ENCODE data around the gene MRPL27.
"Not testable (repeated sequence)": the region's sequence is repeated elsewhere in the genome, so short reads cannot be mapped to it uniquely, and the experiment has no call there.

MRPL27 gene

GRCh38 chr17:50350733-50351132 is 22.3 kb downstream of the MRPL27 start:
- Mint-ChIP-seq H3K27me3 (ENCODE audit: low read depth) (no peaks in the 10 kb centered on the region), H3K36me3 (ENCODE audit: low read depth) (peaks cover 16% of the 10 kb centered on the region), H3K9me3 (no peaks in the 10 kb centered on the region), H3K27ac (peak overlapping the region; percentile 52), H3K4me3 (no peak overlapping the region), H3K4me1 (ENCODE audit: low read depth) (peaks cover 19% of the 10 kb centered on the region)
- no peak for DNase-seq (ENCODE audit: low spot score)

- Mint-ChIP-seq H3K4me1 (ENCODE audit: low read depth) (peaks cover 29% of the 10 kb centered on the region), H3K9me3 (no peaks in the 10 kb centered on the region), H3K27me3 (ENCODE audit: low read depth) (no peaks in the 10 kb centered on the region), H3K4me3 (peak overlapping the region; percentile 13), H3K27ac (peak overlapping the region; percentile 42), H3K36me3 (ENCODE audit: low read depth) (peaks cover 7% of the 10 kb centered on the region)
- no peak for DNase-seq (ENCODE audit: low spot score)
Observed at GRCh38 chr17:50349243-50349600, 23.8 kb downstream of the MRPL27 start.

- Mint-ChIP-seq H3K27me3 (ENCODE audit: low read depth) (no peaks in the 10 kb centered on the region), H3K27ac (peak overlapping the region; percentile 71), H3K4me1 (ENCODE audit: low read depth) (peaks cover 29% of the 10 kb centered on the region), H3K4me3 (peak overlapping the region; percentile 91), H3K9me3 (no peaks in the 10 kb centered on the region), H3K36me3 (ENCODE audit: low read depth) (peaks cover 5% of the 10 kb centered on the region)
- no peak for DNase-seq (ENCODE audit: low spot score)
Observed at GRCh38 chr17:50348522-50349242, 24.3 kb downstream of the MRPL27 start.

DNA sequence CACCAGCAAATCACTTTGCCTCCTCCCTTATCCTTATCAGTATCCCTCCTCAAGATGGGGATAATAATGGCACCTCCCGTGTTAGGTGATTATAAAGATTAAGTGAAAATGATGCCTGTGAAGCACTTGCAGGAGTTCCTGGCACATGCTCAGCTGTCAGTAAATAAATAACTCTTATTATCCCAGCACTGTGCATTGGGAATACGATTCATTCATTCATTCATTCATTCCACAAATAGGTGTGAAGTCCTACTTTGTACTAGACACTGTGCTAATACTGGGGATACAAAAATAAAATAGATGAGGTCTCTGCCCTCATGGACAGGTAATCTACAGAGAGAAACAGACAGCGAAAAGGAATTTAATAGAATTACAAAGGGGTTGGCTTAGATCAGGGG is 25.1 kb downstream of the MRPL27 start:
- DNase-seq (ENCODE audit: low spot score) = no peak
- peaks cover 5% of the 10 kb centered on the region for H3K36me3 Mint-ChIP-seq (ENCODE audit: low read depth)
- H3K9me3 Mint-ChIP-seq = no peaks in the 10 kb centered on the region
- H3K27me3 Mint-ChIP-seq (ENCODE audit: low read depth) = no peaks in the 10 kb centered on the region
- peak overlapping the region; percentile 71 for H3K27ac Mint-ChIP-seq
- H3K4me3 Mint-ChIP-seq = peak overlapping the region; percentile 91
- H3K4me1 Mint-ChIP-seq (ENCODE audit: low read depth) = peaks cover 29% of the 10 kb centered on the region

DNA sequence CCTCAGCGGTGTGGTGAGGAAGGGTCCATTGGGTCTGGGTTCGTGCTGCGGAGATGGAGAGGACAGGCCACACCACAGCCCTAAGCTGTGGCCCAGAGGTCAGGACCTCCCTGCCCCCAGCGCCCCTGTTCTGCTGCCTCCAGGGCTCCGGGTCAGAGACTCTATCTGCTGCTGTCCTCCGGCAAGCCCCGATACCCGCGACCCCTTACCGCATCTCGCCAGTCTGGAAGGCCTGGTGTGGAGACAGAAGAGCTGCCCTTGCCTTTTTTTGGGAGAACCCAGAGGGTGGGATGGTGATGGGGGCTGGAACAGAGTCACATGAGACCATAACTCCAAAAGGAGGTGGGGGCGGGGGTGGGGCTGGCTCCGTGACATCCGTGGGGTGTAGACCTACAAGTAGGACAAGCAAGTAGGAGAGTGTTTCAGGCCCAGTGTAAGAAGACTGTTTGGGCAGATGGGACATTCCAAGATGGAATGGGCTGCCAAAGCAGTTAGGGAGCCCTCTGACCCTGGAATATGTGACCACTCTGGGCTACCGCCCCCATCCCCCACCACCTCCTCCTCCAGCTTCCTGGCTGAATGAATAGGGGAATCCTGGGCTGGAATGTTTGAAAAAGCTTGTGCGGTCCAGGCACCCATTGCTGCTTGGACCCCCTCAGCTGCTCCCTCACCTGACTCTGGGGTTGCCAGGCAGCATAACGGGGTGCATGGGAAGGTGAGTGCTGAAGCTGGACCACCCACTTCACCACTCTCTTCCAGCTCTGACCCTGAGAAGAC is 25.7 kb downstream of the MRPL27 start:
- H3K27ac Mint-ChIP-seq = peak overlapping the region; percentile 70
- H3K9me3 Mint-ChIP-seq = no peaks in the 10 kb centered on the region
- peak overlapping the region; percentile 91 for H3K4me3 Mint-ChIP-seq
- H3K36me3 Mint-ChIP-seq (ENCODE audit: low read depth) = peaks cover 3% of the 10 kb centered on the region
- peaks cover 29% of the 10 kb centered on the region for H3K4me1 Mint-ChIP-seq (ENCODE audit: low read depth)
- no peak for DNase-seq (ENCODE audit: low spot score)
- H3K27me3 Mint-ChIP-seq (ENCODE audit: low read depth) = no peaks in the 10 kb centered on the region

DNA sequence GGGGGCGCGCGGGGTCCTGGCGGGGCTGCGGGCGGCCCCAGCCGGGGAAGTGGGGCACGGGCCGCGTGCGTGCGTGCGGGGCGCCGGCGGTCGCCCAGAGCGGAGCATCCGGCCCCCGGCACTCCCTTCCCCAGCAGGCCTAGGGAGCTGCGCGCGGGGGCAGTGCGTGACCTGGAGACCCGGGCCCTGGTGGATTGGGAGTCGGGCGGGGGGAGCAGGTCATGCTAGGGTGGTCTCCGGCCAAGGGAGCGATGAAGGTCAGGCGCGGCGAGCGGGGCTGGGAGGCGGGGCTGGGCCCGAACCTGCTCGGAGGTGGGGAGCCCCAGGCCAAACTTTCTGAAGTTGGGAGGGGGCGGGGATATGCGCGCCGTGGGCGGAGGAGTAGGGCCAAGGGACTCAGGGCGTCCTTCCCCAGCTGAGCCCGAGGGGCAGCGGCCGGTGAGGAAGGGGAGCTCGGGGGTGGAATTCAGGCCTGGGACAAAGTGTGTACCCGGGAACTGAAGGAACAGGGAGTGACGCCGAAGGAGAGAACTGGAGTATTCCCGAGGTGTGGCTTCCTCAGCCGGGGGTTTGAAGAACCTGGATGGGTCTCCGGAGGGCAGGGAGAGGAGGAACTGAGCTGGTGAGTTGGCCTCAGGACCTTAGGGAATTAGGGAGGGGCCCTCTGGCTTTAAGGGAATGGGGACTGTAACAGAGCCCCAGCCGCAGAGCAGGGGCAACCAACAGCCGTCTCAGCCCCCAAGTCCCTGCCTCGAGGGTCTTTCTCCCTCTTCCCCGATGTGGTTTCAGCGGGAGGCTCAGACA is 26.5 kb downstream of the MRPL27 start:
- DNase-seq (ENCODE audit: low spot score) = peak; percentile 60
- Mint-ChIP-seq H3K4me1 (ENCODE audit: low read depth) (peaks cover 28% of the 10 kb centered on the region), H3K36me3 (ENCODE audit: low read depth) (peaks cover 2% of the 10 kb centered on the region), H3K27ac (peak overlapping the region; percentile 88), H3K4me3 (peak overlapping the region; percentile 91), H3K9me3 (no peaks in the 10 kb centered on the region), H3K27me3 (ENCODE audit: low read depth) (no peaks in the 10 kb centered on the region)

DNA sequence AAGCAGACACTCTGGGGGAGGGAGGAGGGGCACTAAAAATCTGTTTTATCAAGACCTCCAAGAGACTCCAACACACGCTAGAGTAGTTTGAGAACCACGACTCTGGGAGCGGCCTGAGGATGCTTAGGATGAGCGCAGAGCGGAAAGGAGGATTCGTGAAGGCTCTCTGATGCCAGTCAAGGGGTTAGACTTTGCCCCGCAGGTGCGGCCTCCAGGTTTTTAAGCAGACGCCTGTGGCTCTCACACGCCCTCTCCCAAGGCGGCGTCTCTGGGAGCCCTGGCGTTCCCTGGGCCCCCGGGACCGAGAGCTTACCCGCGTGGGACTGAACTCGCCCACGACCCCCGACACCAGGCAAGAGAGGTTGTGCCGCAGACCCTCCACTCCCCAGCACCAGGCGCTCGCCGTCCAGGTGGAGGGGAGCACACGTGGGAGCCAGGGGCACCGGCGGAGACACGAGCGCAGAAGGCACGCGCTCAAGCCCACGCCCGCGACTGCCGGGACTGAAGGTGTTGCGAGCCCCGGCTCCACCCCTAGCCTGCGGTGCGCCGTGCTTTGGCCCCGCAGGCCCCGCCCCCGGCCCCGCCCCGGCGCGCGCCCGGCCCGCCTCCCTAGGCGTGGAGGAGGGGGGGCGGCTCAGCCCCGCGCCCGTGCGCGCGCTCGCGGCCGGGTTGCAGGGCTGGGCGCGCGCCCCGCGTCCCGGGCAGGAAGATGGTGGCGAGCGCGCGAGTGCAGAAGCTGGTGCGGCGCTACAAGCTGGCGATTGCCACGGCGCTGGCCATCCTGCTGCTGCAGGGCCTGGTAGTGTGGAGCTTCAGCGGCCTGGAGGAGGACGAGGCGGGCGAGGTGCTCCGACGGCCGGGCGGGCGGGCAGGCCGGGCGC is 27.3 kb downstream of the MRPL27 start, which contains the start of gene XYLT2:
Gene XYLT2, plus strand, starts transcription at position 695 of the 881 bp plus-strand sequence. Its CDS starts 15 bp downstream, at position 710.
- Mint-ChIP-seq H3K4me1 (ENCODE audit: low read depth) (peaks cover 28% of the 10 kb centered on the region), H3K36me3 (ENCODE audit: low read depth) (no peaks in the 10 kb centered on the region), H3K4me3 (peak within 1 kb of the TSS; percentile 91), H3K9me3 (no peaks in the 10 kb centered on the region), H3K27ac (peak within 1 kb of the TSS; percentile 95), H3K27me3 (ENCODE audit: low read depth) (no peaks in the 10 kb centered on the region)
- peak; percentile 90 for DNase-seq (ENCODE audit: low spot score)

DNA sequence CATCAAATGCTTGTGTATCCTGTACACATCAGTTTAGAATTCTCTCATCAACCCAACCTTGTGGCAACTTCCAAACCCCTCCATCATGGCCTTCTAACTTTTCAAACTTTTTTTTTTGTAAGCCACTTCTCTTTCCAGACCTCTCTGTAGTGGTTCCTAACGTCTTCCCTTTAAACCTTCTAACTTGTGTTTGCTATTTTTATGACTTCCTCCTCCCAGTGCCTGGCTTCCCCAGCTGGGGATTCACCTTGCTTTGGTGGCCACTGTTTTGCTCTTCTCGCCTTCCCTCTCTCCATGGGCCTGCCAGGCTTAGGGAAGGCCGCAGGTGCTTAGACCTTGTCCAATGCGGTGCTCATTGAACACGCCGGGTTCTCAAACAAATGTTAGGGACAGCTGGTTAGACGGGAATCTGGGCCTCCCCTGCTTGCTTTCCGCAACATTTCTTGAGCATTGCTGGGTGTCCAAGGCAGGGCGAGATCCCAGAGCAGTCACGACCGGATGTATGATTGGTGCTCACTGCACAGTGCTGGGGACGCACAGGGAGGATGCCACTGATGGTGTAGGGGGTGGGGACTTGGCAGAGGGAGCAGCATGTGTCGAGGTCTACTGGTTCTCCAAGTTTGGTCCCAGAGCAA is 28.1 kb downstream of the MRPL27 start:
- Mint-ChIP-seq H3K9me3 (no peaks in the 10 kb centered on the region), H3K27me3 (ENCODE audit: low read depth) (no peaks in the 10 kb centered on the region), H3K36me3 (ENCODE audit: low read depth) (no peaks in the 10 kb centered on the region), H3K4me3 (peak overlapping the region; percentile 78), H3K4me1 (ENCODE audit: low read depth) (peaks cover 28% of the 10 kb centered on the region), H3K27ac (peak overlapping the region; percentile 49)
- no peak for DNase-seq (ENCODE audit: low spot score)

GRCh38 chr17:50339381-50339780 is 33.6 kb downstream of the MRPL27 start:
- Mint-ChIP-seq H3K27ac (no peak overlapping the region), H3K4me1 (ENCODE audit: low read depth) (peaks cover under 1% of the 10 kb centered on the region), H3K9me3 (peaks cover 15% of the 10 kb centered on the region), H3K4me3 (no peak overlapping the region), H3K36me3 (ENCODE audit: low read depth) (no peaks in the 10 kb centered on the region), H3K27me3 (ENCODE audit: low read depth) (no peaks in the 10 kb centered on the region)
- no peak for DNase-seq (ENCODE audit: low spot score)

- no peaks in the 10 kb centered on the region for H3K27me3 Mint-ChIP-seq (ENCODE audit: low read depth)
- H3K4me1 Mint-ChIP-seq (ENCODE audit: low read depth) = peaks cover 4% of the 10 kb centered on the region
- H3K4me3 Mint-ChIP-seq = no peak overlapping the region
- peaks cover 15% of the 10 kb centered on the region for H3K9me3 Mint-ChIP-seq
- no peak overlapping the region for H3K27ac Mint-ChIP-seq
- DNase-seq (ENCODE audit: low spot score) = no peak
- no peaks in the 10 kb centered on the region for H3K36me3 Mint-ChIP-seq (ENCODE audit: low read depth)
Observed at GRCh38 chr17:50338645-50339044, 34.3 kb downstream of the MRPL27 start.

- Mint-ChIP-seq H3K4me1 (ENCODE audit: low read depth) (peaks cover 9% of the 10 kb centered on the region), H3K27me3 (ENCODE audit: low read depth) (no peaks in the 10 kb centered on the region), H3K36me3 (ENCODE audit: low read depth) (no peaks in the 10 kb centered on the region), H3K4me3 (no peak overlapping the region), H3K27ac (no peak overlapping the region), H3K9me3 (peaks cover 15% of the 10 kb centered on the region)
- DNase-seq (ENCODE audit: low spot score) = no peak
Observed at GRCh38 chr17:50337956-50338355, 35.0 kb downstream of the MRPL27 start.

DNA sequence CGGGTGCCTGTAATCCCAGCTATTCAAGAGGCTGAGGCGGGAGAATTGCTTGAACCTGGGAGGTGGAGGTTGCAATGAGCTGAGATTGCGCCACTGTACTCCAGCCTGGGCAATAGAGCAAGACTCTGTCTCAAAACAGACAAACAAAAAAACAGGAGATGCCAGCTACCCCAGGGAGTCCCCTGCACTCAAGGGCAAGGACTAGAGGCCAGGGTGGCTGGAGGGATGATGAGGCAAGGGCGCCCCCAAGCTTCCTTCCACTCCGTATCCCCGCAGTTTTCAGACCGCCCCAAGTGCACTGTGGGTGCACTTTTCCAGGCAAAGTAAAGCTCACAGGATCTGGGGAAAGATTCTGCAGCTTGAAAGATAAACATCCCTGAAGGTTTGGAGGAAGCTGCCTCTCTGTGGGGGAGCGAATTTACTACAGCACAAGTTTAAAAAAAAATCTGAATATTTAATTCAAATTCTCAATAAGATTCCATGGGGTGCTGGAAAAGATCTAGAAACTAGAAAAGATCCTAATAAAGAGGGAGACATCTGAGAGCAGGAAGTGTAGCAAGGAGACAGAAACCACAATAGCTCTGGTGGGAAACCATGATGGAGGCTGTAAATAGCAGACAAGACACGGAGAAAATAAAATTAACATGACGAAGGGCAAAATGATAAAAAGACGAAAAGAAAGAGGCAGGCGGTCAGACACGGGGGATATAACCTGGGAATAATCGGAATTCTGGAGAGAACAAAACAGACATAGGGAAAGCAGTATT is 39.5 kb downstream of the MRPL27 start:
- Mint-ChIP-seq H3K4me1 (ENCODE audit: low read depth) (peaks cover 21% of the 10 kb centered on the region), H3K27ac (peak overlapping the region; percentile 60), H3K4me3 (peak overlapping the region; percentile 56)
- not testable (repeated sequence) for H3K27me3 Mint-ChIP-seq (ENCODE audit: low read depth); H3K9me3 Mint-ChIP-seq; H3K36me3 Mint-ChIP-seq (ENCODE audit: low read depth); DNase-seq (ENCODE audit: low spot score)
